Measurements from ENCODE around the gene XYLB. TPM values are rescaled to one million over a fixed set of nuclear protein-coding genes. Genes with fewer than 3 reads are reported as not detected.
"Not testable (repeated sequence)": the region's sequence is repeated elsewhere in the genome, so short reads cannot be mapped to it uniquely, and the experiment has no call there.

Gene XYLB
- polyA plus RNA-seq, 1 of the 3 experiments (the other 2 are of a cell fraction), result 2.7 TPM

- H3F3A ChIP-seq (replicated peaks; ENCODE audit: insufficient read depth); H3K9me3 ChIP-seq; CTCF ChIA-PET; H3K36me3 ChIP-seq (replicated peaks in 1 of 2; ENCODE audit: control insufficient read depth in 1 of 2, insufficient read depth in 2 of 2, low read length in 1 of 2); H3K27me3 ChIP-seq (ENCODE audit: insufficient read depth); H2AFZ ChIP-seq (ENCODE audit: low read depth); H3K9ac ChIP-seq; H3K4me1 ChIP-seq (ENCODE audit: control insufficient read depth in 1 of 2, insufficient read depth in 2 of 2, low read depth in 1 of 2, low read length in 1 of 2); H3K4me2 ChIP-seq; H3K9me2 ChIP-seq; POLR2A ChIA-PET; H3K79me2 ChIP-seq (ENCODE audit: insufficient read depth); H3K4me3 ChIP-seq (ENCODE audit: low read depth in 2 of 2, low read length in 1 of 2); DNase-seq; H4K20me1 ChIP-seq (ENCODE audit: insufficient read depth): not testable (repeated sequence)
- 0 out of 2 replicates have a peak, but pooled peaks have one; percentile 11 for TF ChIP-seq GATA2 (CRISPR knock-in tag; IDR thresholded peaks at IDR 0.05)
- 57% methylated on average over 3 of the region's 5 CpGs for WGBS (ENCODE audit: low lambda C conversion rate)
- peak overlapping the region in 1 of 2 experiments; percentile 34; a peak in 2 of 4 replicates for H3K27ac ChIP-seq (ENCODE audit: low read depth in 2 of 2, low read length in 1 of 2)
These were observed 74.2 kb downstream of the XYLB start for GRCh38 chr3:38420758-38421157.

- Histone ChIP-seq H3K36me3 (replicated peaks in 1 of 2; ENCODE audit: control insufficient read depth in 1 of 2, insufficient read depth in 2 of 2, low read length in 1 of 2) (no peaks in the 10 kb centered on the region), H3K27me3 (ENCODE audit: insufficient read depth) (no peaks in the 10 kb centered on the region), H3K4me2 (no peak overlapping the region), H3K4me1 (ENCODE audit: control insufficient read depth in 1 of 2, insufficient read depth in 2 of 2, low read depth in 1 of 2, low read length in 1 of 2) (peaks cover 0 to 12% of the 10 kb centered on the region in 2 experiments; a peak in 2 of 4 replicates), H3K9me3 (no peaks in the 10 kb centered on the region), H3K9ac (no peak overlapping the region), H3K4me3 (ENCODE audit: low read depth in 2 of 2, low read length in 1 of 2) (no peak overlapping the region), H3K79me2 (ENCODE audit: insufficient read depth) (no peaks in the 10 kb centered on the region), H2AFZ (ENCODE audit: low read depth) (no peak overlapping the region), H3K27ac (ENCODE audit: low read depth in 2 of 2, low read length in 1 of 2) (no peak overlapping the region; a peak in 1 of 4 replicates), H3F3A (replicated peaks; ENCODE audit: insufficient read depth) (no peaks in the 10 kb centered on the region), H3K9me2 (no peaks in the 10 kb centered on the region), H4K20me1 (ENCODE audit: insufficient read depth) (no peaks in the 10 kb centered on the region)
- 87% methylated on average over 7 of the region's 7 CpGs for WGBS (ENCODE audit: low lambda C conversion rate)
- ChIA-PET CTCF (interaction anchor here (0.9 to 1.0 kb wide), 2 partner anchors 75 to 154 kb away, joined by 3 to 4 read pairs; partner anchors contain the start of gene XYLB), POLR2A (no interaction called here)
- DNase-seq, result no peak
- TF ChIP-seq SMC3 (IDR thresholded peaks at IDR 0.05; ENCODE audit: low read depth, low read length), result no peak
- no peak for TF ChIP-seq FOXJ3 (CRISPR knock-in tag; IDR thresholded peaks at IDR 0.05)
- TF ChIP-seq YY1 (IDR thresholded peaks at IDR 0.05; ENCODE audit: low read depth), result no peak
- TF ChIP-seq, protein P1, sequence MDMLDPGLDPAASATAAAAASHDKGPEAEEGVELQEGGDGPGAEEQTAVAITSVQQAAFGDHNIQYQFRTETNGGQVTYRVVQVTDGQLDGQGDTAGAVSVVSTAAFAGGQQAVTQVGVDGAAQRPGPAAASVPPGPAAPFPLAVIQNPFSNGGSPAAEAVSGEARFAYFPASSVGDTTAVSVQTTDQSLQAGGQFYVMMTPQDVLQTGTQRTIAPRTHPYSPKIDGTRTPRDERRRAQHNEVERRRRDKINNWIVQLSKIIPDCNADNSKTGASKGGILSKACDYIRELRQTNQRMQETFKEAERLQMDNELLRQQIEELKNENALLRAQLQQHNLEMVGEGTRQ (IDR thresholded peaks at IDR 0.05; ENCODE audit: borderline replicate concordance, low read depth, low read length), result no peak
- no peak for TF ChIP-seq TAF1 (IDR thresholded peaks at IDR 0.05; ENCODE audit: borderline replicate concordance, low read depth, low read length)
- TF ChIP-seq RFX5 (IDR thresholded peaks at IDR 0.05; ENCODE audit: low read length), result no peak
- no peak for TF ChIP-seq RCOR1 (IDR thresholded peaks at IDR 0.05; ENCODE audit: low read length)
- TF ChIP-seq FOXM1 (IDR thresholded peaks at IDR 0.05; ENCODE audit: low read depth), result no peak
- TF ChIP-seq NRF1 (IDR thresholded peaks at IDR 0.05; ENCODE audit: low read depth, low read length), result no peak
These were observed 75.2 kb downstream of the XYLB start for GRCh38 chr3:38421679-38422336.
